Ascending aorta (tissue), 2 donors: ENCODE measurements around the gene ZBTB11. TPM values are rescaled to one million over a fixed set of nuclear protein-coding genes. Genes with fewer than 3 reads are reported as not detected.
"Not testable (repeated sequence)": the region's sequence is repeated elsewhere in the genome, so short reads cannot be mapped to it uniquely, and the experiment has no call there.

Experiments used
- DNase-seq, 2 donors: peaks; one replicate each; pipeline ENCODE4 v3.0.0-alpha.2; 2019; ENCODE audit warnings: low spot score in 2 of 2
- H3K27ac ChIP-seq, 2 donors: fragments of 200-600 bp; sonication (generic); one replicate each; pipeline ENCODE4 v1.5.1; 2016 to 2017; ENCODE audit warnings: mild to moderate bottlenecking in 1 of 2
- H3K27me3 ChIP-seq: fragments of 200-600 bp; sonication (generic); one replicate; pipeline ENCODE4 v1.5.1; 2017
- H3K36me3 ChIP-seq, 2 donors: fragments of 200-600 bp; sonication (generic); one replicate each; pipeline ENCODE4 v1.5.1; 2016
- H3K4me1 ChIP-seq, 2 donors: fragments of 200-600 bp; sonication (generic); one replicate each; pipeline ENCODE4 v1.5.1; 2016 to 2017; ENCODE audit warnings: mild to moderate bottlenecking in 1 of 2
- H3K4me3 ChIP-seq, 2 donors: fragments of 200-600 bp; sonication (generic); one replicate each; pipeline ENCODE4 v1.5.1; 2016 to 2017; ENCODE audit warnings: mild to moderate bottlenecking in 1 of 2
- H3K9me3 ChIP-seq, 2 donors: fragments of 200-600 bp; sonication (generic); one replicate each; pipeline ENCODE4 v1.5.1; 2016
- CTCF ChIP-seq, 3 experiments: fragments of 200-600 bp in 2 of 3; fragments of 450-650 bp in 1 of 3; sonication (generic) in 2 of 3; IDR thresholded peaks; one replicate each; pipeline ENCODE4 v1.5.1; 2016 to 2019; ENCODE audit warnings: antibody characterized with exemption in 3 of 3, mild to moderate bottlenecking in 1 of 3, moderate library complexity in 1 of 3
- intact Hi-C: fragments of 100-400 bp; cut with DNase I; formaldehyde crosslinking; loops from one replicate; pipeline ENCODE4 v1.15.1; 2023
- total RNA-seq: library from RNA; depleted of rRNA; stranded (reverse); fragments of >200 nt; gene quantifications from one replicate; pipeline ENCODE4 v1.1.0, GENCODE V29; 2016

The ZBTB11 gene
- total RNA-seq, 1 donor from 2014 or later: 16.5 TPM

- H3K9me3 ChIP-seq: no peaks in the 10 kb centered on the region
- H3K27ac ChIP-seq: no peak overlapping the region
- TF ChIP-seq CTCF (IDR thresholded peaks at IDR 0.05): no peak
- no peak overlapping the region for H3K4me3 ChIP-seq
- DNase-seq: no peak
- no peaks in the 10 kb centered on the region for H3K27me3 ChIP-seq
- intact Hi-C loops: loop anchor here (10.0 kb wide), 1 partner anchor 522 kb away; no protein-coding TSS in a partner anchor
- H3K36me3 ChIP-seq: no peaks in the 10 kb centered on the region
- H3K4me1 ChIP-seq: no peaks in the 10 kb centered on the region
These were observed 26.2 kb upstream of the ZBTB11 start for GRCh38 chr3:101703169-101703568.

DNA sequence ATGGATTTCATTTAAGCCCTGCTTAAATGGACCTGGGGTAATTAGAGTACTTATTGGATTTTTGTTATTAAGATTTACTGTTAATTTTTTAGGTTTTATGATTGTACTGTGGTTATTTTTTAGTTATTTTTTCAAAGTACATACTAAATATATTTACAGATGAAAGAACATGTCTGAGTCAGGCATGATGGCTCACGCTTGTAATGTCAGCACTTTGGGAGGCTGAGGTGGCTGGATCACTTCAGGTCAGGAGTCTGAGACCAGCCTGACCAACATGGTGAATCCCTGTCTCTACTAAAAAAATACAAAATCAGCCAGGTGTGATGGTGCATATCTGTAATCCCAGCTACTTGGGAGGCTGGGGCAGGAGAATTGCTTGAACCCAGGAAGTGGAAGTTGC is 25.8 kb upstream of the ZBTB11 start:
- intact Hi-C loops: loop anchor here (10.0 kb wide), 1 partner anchor 522 kb away; no protein-coding TSS in a partner anchor
- Histone ChIP-seq H3K36me3 (no peaks in the 10 kb centered on the region), H3K4me1 (no peaks in the 10 kb centered on the region), H3K4me3 (no peak overlapping the region), H3K9me3 (no peaks in the 10 kb centered on the region), H3K27me3 (no peaks in the 10 kb centered on the region), H3K27ac (no peak overlapping the region)
- no peak for DNase-seq
- no peak for TF ChIP-seq CTCF (IDR thresholded peaks at IDR 0.05)

DNA sequence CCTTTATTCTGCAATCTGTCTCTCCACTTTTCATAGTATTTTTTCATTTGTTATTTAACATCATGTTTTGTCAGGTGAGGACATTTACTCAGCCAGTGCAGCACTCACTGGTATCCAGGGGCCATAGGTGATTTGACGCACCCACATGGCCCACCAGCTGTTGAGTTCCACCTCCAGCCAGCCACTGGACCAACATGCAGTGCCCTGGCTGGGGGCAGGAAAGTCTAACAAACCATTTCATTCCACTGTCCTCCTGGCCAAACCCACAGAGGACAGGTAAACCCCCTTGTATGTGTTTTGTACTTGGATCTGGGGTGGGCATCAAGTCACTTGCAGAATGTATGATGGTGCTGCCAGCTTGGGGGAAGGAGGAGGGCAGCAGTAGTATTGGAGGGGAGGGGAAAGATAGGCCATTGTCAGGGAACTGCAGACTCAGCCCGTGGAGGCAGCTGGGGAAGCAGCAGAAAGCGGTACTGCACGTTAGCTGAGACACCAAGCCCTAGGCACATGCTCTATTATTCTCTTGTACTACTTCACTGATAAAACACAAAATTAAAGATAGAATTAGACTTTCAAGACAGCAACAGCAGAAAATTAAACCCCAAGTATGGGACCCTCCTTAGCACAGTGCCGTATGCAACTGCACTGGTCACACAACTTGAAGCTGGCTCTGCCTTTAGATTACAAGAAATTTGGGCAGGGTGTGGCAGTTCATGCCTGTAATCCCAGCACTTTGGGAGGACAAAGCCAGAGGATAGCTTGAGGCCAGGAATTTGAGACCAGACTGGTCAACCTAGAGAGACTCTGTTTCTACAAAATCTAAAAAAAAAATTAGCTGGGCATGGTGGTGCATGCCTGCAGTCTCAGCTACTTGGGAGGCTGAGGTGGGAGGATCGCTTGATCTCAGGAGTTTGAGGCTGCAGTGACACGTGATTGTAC is 25.0 kb upstream of the ZBTB11 start:
- no peak for DNase-seq
- Histone ChIP-seq H3K9me3 (no peaks in the 10 kb centered on the region), H3K36me3 (no peaks in the 10 kb centered on the region), H3K27ac (no peak overlapping the region), H3K4me1 (no peaks in the 10 kb centered on the region), H3K4me3 (no peak overlapping the region), H3K27me3 (no peaks in the 10 kb centered on the region)
- intact Hi-C loops: loop anchor here (10.0 kb wide), 1 partner anchor 523 kb away; no protein-coding TSS in a partner anchor
- TF ChIP-seq CTCF (IDR thresholded peaks at IDR 0.05): no peak

DNA sequence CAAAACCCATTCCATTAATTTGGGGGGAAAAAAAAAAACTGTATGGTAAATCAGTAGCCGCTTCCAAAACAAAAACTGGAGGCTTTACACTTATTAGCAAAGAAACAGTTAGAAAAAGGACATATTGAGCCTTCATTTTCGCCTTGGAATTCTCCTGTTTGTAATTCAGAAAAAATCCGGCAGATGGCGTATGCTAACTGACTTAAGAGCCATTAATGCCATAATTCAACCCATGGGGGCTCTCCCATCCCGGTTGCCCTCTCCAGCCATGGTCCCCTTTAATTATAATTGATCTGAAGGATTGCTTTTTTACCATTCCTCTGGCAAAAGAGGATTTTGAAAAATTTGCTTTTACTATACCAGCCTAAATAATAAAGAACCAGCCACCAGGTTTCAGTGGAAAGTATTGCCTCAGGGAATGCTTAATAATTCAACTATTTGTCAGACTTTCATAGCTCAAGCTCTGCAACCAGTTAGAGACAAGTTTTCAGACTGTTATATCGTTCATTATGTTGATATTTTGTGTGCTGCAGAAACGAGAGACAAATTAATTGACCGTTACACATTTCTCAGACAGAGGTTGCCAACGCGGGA is 18.9 kb upstream of the ZBTB11 start:
- H3K36me3 ChIP-seq: no peaks in the 10 kb centered on the region
- DNase-seq: no peak
- H3K27me3 ChIP-seq: no peaks in the 10 kb centered on the region
- peak; percentile 50 to 84 (median 76) for TF ChIP-seq CTCF (IDR thresholded peaks at IDR 0.05)
- no peaks in the 10 kb centered on the region for H3K9me3 ChIP-seq
- intact Hi-C loops: no loop called here
- H3K27ac ChIP-seq: no peak overlapping the region
- no peak overlapping the region for H3K4me3 ChIP-seq
- H3K4me1 ChIP-seq: no peaks in the 10 kb centered on the region

GRCh38 chr3:101694836-101695235 is 17.9 kb upstream of the ZBTB11 start:
- H3K4me3 ChIP-seq, intact Hi-C loops, DNase-seq, H3K9me3 ChIP-seq, H3K27me3 ChIP-seq, H3K27ac ChIP-seq, H3K4me1 ChIP-seq, H3K36me3 ChIP-seq: not testable (repeated sequence)

GRCh38 chr3:101693540-101693939 is 16.6 kb upstream of the ZBTB11 start:
- H3K4me1 ChIP-seq, H3K36me3 ChIP-seq, intact Hi-C loops, H3K27ac ChIP-seq, H3K9me3 ChIP-seq, DNase-seq, H3K4me3 ChIP-seq, H3K27me3 ChIP-seq: not testable (repeated sequence)
- TF ChIP-seq CTCF (IDR thresholded peaks at IDR 0.05): peak; percentile 28 to 39 (median 39)

GRCh38 chr3:101691685-101692671 is 15.0 kb upstream of the ZBTB11 start:
- H3K36me3 ChIP-seq, H3K4me3 ChIP-seq, H3K9me3 ChIP-seq, H3K27ac ChIP-seq, H3K27me3 ChIP-seq, H3K4me1 ChIP-seq, DNase-seq, intact Hi-C loops: not testable (repeated sequence)
